Psoas muscle (tissue), 8 donors: ENCODE measurements around the gene CTDP1. TPM values are rescaled to one million over a fixed set of nuclear protein-coding genes. Genes with fewer than 3 reads are reported as not detected.
"Not testable (repeated sequence)": the region's sequence is repeated elsewhere in the genome, so short reads cannot be mapped to it uniquely, and the experiment has no call there.

Source experiments
- ATAC-seq, 4 donors: fragments of 200-7000 bp; cut with Tn5 transposase; one replicate each; pipeline ENCODE4 v1.9.1; 2020; ENCODE audit warnings: moderate library complexity in 3 of 4, mild to moderate bottlenecking in 2 of 4
- DNase-seq, 2 donors: peaks; one replicate each; pipeline ENCODE4 v3.0.0-alpha.2; 2020
- H3K27ac ChIP-seq: fragments of 200-600 bp; one replicate; pipeline ENCODE4 v1.8.0; 2022
- H3K27me3 ChIP-seq, 3 donors: fragments of 200-600 bp in 1 of 3; one replicate each; pipeline versions ENCODE4 v1.6.1 to v1.8.0; 2013 to 2022; ENCODE audit warnings: low read length in 2 of 3, mild to moderate bottlenecking in 2 of 3, moderate library complexity in 1 of 3; ENCODE audit not compliant: insufficient read depth in 3 of 3
- H3K36me3 ChIP-seq, 2 donors: fragments of 200-600 bp in 1 of 2; one replicate each; pipeline versions ENCODE4 v1.6.1 to v1.8.0; 2013 to 2022; ENCODE audit warnings: low read depth in 1 of 2, mild to moderate bottlenecking in 1 of 2, moderate library complexity in 1 of 2; ENCODE audit not compliant: insufficient read depth in 1 of 2
- H3K4me1 ChIP-seq: fragments of 200-600 bp; one replicate; pipeline ENCODE4 v1.8.0; 2022
- H3K4me3 ChIP-seq: fragments of 200-600 bp; one replicate; pipeline ENCODE4 v1.8.0; 2022; ENCODE audit warnings: mild to moderate bottlenecking
- H3K9me3 ChIP-seq: fragments of 200-600 bp; one replicate; pipeline ENCODE4 v1.8.0; 2022
- WGBS, 3 donors: extraction: QIAGEN DNeasy Blood & Tissue Kit; methylation state at CpG; one replicate each; pipeline versions ENCODE4 v1.1.6 to v1.1.7; 2013; 5-methylcytosine and 5-hydroxymethylcytosine counted together
- intact Hi-C, 2 donors: fragments of 100-400 bp; cut with DNase I; formaldehyde crosslinking; loops; one replicate each; pipeline versions ENCODE4 v1.11.0 to v1.14.2; 2022
- polyA plus RNA-seq, 3 donors: library from polyadenylated mRNA; stranded (reverse); fragments of 200-250 nt; gene quantifications; one replicate each; pipeline ENCODE4 v1.2.3, GENCODE V29; 2013
- total RNA-seq, 4 donors: library from RNA; stranded (reverse); fragmentation: NEBNext Ultra II Directional in 2 of 4; extraction: Animal tissue kit (Norgen Biotek cat#: 25700) in 2 of 4; gene quantifications; one replicate each; pipeline versions ENCODE4 v1.2.1 to v1.2.4, GENCODE V29; 2021 to 2023
- TF ChIP-seq, protein P1 (sequence below): fragments of 200-600 bp; IDR thresholded peaks from one replicate; pipeline ENCODE4 v1.8.0; 2022; ENCODE audit warnings: antibody characterized with exemption
- donor health status: healthy with polysubstance abuse.
- donor health status: DM: no; HTN: no; CAD: no; lungs with moderate emphysema.
- donor health status: Bipolar disorder and iron deficiency.
- donor health status: healthy.
- donor health status: DM: yes; HTN: yes; CAD: no.
- donor health status: DM: no; HTN: no; CAD: no.
- donor health status: DM: no; HTN: no; CAD: no.
- donor health status: DM: yes; HTN: yes; CAD: no.

The CTDP1 gene
- total and polyA plus RNA-seq, 7 donors: 7.6 to 21.6 (median 12.4) TPM

- Histone ChIP-seq H3K9me3 (no peaks in the 10 kb centered on the region), H3K36me3 (peaks cover 0 to 16% of the 10 kb centered on the region in 2 donors), H3K27me3 (no peaks in the 10 kb centered on the region), H3K4me3 (no peak overlapping the region), H3K27ac (no peak overlapping the region), H3K4me1 (no peaks in the 10 kb centered on the region)
- no peak for DNase-seq
- no peak for ATAC-seq
- WGBS, 3 donors: 88 to 90% (median 88%) methylated on average over 36 of the region's 36 CpGs
- intact Hi-C loops: no loop called here
- TF ChIP-seq, protein P1, sequence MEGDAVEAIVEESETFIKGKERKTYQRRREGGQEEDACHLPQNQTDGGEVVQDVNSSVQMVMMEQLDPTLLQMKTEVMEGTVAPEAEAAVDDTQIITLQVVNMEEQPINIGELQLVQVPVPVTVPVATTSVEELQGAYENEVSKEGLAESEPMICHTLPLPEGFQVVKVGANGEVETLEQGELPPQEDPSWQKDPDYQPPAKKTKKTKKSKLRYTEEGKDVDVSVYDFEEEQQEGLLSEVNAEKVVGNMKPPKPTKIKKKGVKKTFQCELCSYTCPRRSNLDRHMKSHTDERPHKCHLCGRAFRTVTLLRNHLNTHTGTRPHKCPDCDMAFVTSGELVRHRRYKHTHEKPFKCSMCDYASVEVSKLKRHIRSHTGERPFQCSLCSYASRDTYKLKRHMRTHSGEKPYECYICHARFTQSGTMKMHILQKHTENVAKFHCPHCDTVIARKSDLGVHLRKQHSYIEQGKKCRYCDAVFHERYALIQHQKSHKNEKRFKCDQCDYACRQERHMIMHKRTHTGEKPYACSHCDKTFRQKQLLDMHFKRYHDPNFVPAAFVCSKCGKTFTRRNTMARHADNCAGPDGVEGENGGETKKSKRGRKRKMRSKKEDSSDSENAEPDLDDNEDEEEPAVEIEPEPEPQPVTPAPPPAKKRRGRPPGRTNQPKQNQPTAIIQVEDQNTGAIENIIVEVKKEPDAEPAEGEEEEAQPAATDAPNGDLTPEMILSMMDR: no peak
Observed at GRCh38 chr18:79748321-79749180, 68.9 kb downstream of the CTDP1 start.

DNA sequence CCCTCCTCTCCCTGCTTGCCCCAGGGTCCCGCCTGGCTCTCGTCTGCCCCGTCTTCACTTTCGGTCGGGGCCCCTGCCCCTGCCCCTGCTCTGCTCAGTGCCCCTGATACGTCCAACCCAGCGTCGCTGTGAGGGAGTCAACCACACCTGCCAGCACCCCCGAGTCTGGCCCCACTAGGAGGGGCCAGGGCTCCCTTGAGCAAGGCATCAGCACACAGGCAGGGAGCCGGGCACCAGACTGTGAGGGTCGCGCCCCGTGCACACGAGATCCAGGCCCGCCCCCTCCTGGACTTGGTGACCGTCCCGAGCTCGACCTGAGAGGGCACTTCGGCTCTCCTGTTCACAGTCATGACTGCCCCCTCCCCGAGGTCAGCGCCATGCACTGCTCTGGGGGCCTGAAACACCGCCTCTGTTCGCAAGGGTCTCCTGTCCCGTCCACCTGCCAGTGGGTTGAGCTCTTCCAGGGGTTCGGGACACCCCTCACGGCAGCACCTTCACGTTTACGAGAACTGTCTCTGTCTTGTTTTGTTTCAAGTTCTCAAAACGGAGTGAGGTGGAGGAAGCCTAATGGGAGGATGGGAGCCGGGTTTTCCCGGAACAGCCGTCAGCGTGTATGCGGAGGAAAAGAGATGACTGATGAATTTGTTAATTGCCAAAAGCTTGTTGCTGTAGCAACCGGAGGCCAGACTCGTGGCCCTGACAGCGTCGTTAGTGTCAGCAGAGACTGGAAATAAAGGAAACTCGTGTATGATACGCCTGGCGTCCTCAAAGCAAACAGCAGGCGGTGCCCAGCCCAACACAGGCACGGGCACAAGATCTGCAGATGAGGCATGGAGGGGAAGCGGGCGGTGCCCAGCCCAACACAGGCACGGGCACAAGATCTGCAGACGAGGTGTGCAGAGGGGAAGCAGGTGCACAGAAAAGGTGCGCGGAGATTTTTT lies 69.9 kb downstream of the CTDP1 start:
- 88 to 90% (median 89%) methylated on average over 49 of the region's 49 CpGs for WGBS, 3 donors
- DNase-seq (no peak), ATAC-seq (peak in 1 of 4 donors; percentile 21)
- TF ChIP-seq, protein P1: no peak
- Histone ChIP-seq H3K9me3 (no peaks in the 10 kb centered on the region), H3K4me3 (no peak overlapping the region), H3K36me3 (peaks cover 2 to 24% of the 10 kb centered on the region in 2 donors), H3K27ac (no peak overlapping the region), H3K4me1 (no peaks in the 10 kb centered on the region), H3K27me3 (no peaks in the 10 kb centered on the region)
- intact Hi-C loops: no loop called here

- no peak overlapping the region for H3K27ac ChIP-seq
- H3K27me3 ChIP-seq: no peaks in the 10 kb centered on the region
- ATAC-seq: peak; percentile 42 to 89 (median 64)
- TF ChIP-seq, protein P1: no peak
- no peaks in the 10 kb centered on the region for H3K9me3 ChIP-seq
- H3K4me1 ChIP-seq: no peaks in the 10 kb centered on the region
- 63 to 85% (median 67%) methylated on average over 10 to 13 of the region's 13 CpGs for WGBS, 3 donors
- no peak overlapping the region for H3K4me3 ChIP-seq
- no peak for DNase-seq
- peaks cover 2 to 34% of the 10 kb centered on the region in 2 donors for H3K36me3 ChIP-seq
- intact Hi-C loops: no loop called here
Observed at GRCh38 chr18:79750980-79751571, 71.5 kb downstream of the CTDP1 start.

GRCh38 chr18:79751918-79752578 lies 72.4 kb downstream of the CTDP1 start:
- H3K36me3 ChIP-seq: peaks cover 2 to 28% of the 10 kb centered on the region in 2 donors
- intact Hi-C loops, DNase-seq: not testable (repeated sequence)

GRCh38 chr18:79752946-79753345 lies 73.3 kb downstream of the CTDP1 start:
- DNase-seq, ATAC-seq, H3K4me1 ChIP-seq, H3K9me3 ChIP-seq, intact Hi-C loops, H3K27me3 ChIP-seq, H3K4me3 ChIP-seq, H3K27ac ChIP-seq: not testable (repeated sequence)
- H3K36me3 ChIP-seq: peaks cover 2 to 26% of the 10 kb centered on the region in 2 donors
- 91 to 94% (median 94%) methylated on average over 5 to 6 of the region's 8 CpGs for WGBS, 3 donors

More at GRCh38 chr18:79751918-79752578, 72.4 kb downstream of the CTDP1 start:
- H3K9me3 ChIP-seq, ATAC-seq, H3K4me3 ChIP-seq, H3K27ac ChIP-seq, H3K27me3 ChIP-seq, H3K4me1 ChIP-seq: not testable (repeated sequence)
- WGBS, 3 donors: 94 to 96% (median 95%) methylated on average over 14 to 18 of the region's 20 CpGs
